ENCODE data around the gene CEPT1. TPM values are rescaled to one million over a fixed set of nuclear protein-coding genes. Genes with fewer than 3 reads are reported as not detected.
"Not testable (repeated sequence)": the region's sequence is repeated elsewhere in the genome, so short reads cannot be mapped to it uniquely, and the experiment has no call there.

The CEPT1 gene
- total RNA-seq, 1 experiment from 2014 or later = 35.9 TPM

DNA sequence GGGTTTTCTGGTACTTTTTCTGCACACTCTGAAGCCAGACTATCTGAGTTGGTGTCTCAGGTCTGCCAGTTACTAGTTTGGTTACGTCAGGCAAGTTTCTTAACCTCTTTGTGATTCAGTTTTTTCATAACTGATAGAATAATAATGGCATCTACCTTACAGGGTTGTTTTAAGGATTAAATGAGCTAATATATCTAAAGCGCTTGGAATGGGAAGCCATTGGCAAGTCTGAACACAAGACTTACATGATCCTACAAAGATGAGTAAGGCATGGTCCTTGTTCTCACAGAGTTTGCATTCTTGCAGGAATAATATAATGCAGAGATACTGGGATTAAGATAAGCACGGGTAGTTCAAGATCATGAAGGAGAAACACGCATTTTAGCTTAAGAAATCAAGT is 69.6 kb downstream of the CEPT1 start:
- DNase-seq (ENCODE audit: low spot score) = no peak

DNA sequence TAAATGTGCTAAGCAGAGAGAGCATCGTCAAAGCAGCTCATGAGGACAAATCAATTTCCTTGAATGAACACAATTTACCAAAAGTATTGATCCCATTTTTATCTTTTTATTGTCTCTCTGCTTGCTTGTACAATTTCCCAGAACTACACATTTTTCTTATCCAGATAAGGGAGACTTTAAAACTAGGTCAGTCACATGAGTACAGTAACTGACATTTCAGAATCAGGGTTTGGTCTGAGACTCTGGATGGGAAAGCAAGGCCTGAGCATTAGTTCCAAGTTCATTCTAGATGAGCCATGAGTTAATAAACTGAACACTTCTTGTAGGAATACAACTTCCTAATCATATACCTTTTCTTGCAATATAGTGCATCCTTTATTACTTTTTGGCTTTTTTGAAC is 71.9 kb downstream of the CEPT1 start:
- DNase-seq (ENCODE audit: low spot score) = no peak

DNA sequence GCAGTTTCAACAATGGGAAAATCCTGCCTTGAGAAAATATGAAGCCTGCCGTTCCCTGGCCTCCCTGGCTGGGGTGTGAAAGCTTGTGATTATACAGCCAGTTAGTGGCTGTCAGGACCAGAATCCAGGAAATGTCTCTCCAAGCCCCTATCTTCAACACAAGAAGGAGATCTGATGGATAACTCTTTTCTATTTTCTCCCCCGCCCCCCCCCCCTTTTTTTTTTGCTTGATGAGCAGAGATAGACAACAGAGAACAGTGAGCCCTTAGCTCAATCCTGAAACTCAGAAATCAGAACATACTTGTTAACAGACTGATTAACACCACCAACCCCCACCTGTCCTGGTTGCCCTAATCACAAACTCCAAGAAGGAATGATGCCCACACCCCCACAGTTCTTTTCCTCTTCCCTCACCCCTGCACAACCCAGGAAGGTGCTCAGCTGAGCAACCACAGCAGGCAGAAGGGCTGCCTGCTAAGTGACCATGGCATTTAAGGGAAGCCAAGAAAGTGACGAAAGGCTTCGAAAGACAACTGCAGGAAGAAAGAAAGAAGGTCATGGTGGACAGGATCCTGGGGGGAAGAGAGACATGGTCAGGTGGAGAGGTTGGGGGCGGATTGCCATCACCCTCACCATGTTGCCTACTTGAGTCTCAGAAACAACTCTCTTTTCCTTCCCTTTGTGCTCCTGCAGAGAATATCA is 72.8 kb downstream of the CEPT1 start:
- DNase-seq (ENCODE audit: low spot score) = no peak

DNA sequence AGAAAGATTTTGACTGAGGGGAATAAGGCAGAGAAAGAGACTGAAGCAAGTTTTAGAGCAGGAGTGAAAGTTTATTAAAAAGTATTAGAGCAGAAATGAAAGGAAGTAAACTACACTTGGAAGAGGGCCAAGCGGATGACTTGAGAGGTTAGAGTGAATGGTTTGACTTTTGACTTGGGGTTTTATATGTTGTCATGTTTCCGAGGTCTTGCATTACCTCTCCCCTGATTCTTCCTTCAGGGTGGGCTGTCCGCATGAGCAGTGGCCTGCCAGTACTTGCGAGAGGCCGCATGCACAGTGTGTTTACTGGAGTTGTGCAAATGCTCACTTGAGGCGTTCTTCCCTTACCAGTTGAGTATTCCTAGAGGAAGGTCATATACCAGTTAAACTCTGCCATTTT is 73.4 kb downstream of the CEPT1 start:
- DNase-seq (ENCODE audit: low spot score) = no peak

DNA sequence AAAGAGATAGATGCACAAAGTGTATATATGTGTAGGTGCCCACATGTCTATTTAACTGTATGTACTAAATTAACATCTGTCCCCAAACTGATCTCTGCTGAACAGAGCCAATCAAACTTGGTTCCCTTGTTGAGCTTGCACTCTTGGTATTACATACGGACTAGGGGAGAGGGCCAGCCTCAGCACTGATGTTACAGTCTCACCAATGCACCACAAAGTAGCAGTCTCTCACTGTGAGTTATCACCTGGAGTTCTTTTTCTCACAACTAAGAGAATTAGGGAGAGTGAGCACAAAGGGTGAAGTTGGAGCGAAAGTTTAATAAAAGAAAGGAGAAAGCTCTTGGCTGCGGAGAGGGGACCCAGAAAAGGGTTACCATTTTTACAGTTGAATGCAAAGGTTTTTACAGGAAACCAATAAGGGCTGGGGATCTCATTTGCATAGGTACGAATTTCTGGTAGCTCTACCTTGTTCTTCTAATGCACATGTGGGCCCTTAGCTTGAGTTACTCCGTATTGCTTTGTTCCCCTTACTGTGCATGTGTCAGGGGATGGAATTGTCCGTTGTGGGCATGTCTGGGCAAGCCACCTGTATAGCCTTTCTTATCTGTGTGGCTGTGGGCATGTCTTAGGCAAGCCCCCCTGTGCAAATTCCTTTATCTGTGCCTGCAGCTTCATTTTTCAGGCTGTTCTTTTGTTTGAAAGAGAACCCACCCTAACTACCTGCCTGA is 74.2 kb downstream of the CEPT1 start:
- DNase-seq (ENCODE audit: low spot score) = no peak

DNA sequence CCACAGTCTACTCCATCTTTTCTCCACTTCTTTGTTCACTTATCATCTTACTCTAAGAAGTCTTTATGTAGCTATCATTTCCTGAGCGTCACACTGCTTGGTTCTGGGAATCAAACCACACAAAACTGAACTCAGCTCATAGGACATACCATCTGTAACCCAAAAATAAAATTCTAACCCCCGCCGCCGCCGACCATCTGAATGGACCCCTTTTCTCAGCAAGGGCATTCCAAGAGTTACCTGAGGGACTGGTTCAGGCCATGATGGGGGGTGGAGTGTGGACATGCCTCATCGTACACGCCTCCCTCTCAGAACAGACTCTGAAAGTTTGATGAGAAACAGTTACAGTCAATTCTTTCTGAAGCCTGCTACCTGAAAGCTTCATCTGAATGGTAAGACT is 74.9 kb downstream of the CEPT1 start:
- DNase-seq (ENCODE audit: low spot score) = no peak

DNA sequence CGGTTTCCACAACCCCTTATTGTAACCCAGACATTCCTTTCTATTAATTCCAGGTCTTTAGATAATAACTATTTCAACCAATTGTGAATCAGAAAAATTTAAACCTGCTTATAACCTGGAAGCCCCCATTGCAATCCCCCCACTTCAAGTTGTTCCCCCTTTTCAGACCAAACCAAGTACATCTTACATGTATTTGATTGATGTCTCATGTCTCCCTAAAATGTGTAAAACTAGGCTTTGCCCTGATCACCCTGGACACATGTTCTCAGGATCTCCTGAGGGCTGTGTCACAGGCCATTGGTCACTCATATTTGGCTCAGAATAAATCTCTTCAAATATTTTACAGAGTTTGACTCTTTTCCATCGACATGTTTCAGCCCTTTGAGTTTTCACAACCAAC is 75.3 kb downstream of the CEPT1 start:
- DNase-seq (ENCODE audit: low spot score) = not testable (repeated sequence)

DNA sequence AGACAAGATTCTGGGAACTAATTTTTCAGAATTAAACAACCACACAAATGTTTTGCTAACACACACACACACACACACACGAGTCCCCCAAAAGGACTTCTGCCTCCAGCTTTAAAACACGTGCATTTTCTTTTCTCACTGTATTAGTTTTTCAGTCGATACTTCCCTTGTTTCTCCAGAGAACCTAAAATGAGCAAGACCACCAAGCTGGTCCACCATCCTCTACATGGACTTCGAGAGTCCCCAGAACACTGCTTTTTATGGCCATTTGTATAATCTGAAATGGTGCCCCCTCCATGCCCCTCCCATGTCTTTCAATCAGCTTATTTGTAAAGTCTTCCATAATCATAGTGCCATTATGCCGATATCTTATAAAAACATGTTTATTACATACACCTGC is 76.7 kb downstream of the CEPT1 start:
- no peak for DNase-seq (ENCODE audit: low spot score)

DNA sequence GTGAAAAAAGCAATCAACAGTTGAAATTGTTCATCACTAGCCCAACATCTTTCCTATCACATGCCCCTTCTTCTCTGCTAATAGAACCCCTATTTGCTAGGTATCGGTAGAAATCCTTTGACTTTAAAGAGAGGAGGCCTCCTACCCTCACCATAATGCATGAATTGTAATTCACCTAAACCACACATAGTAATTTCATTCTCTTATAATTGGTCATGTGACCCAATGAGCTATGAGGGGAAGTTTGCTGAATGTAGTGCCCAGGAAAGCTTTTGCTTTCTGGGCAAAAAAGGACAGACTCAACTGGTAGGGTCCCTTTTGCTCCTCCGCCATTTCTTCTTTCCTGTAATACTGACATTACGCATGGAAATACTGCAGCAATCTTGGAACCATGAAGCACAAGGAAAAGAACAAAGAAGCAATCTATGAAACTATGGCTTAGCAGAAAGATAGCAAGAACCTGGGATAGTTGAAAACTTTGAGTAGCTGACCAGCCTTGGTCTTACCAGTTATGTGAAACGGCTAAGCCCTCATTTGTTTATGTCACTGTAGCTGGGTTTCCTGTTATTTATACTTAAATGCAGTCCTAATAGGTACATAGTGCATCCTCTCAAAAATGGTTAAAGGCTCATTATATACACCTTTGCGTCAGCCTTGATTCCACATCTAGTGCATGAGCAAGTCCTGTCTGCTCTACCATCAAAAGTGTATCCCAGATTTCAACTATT is 77.3 kb downstream of the CEPT1 start:
- DNase-seq (ENCODE audit: low spot score) = no peak

DNA sequence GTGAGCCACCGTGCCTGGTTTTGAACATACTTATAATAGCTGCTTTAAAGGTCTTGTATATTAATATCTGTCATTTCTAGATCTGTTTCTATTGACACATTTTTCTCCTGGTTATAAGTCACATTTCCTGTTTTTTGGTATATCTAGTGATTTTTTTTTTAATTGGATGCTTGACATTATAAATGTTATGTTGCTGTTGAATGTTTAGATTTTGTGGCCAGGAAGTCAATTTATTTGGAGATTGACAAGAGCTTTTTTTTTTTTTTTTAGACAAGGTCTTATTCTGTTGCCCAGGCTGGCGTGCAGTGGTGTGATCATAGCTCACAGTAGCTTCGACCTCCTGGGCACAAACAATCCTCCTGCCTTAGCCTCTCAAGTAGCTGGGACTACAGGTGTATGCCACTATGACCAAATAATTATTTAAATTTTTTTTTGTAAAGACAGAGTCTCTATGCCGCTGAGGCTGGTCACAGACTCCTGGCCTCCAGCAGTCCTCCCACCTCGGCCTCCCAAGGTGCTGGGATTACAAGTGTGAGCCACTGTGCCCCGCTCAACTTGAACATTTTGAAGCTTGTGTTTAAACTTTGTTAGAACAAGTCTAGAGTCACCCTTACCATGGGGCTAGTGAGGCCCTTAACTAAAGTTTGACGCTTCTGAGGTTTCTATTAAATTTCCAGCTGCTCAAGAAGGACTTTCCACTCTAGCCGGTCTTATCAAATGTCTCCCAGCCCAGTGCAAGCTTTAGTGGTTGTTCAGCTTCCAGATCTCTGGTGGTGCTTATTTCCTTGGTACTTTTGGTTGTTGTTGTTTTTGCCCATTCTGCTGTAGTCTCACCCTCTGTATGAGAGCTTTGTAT is 78.9 kb downstream of the CEPT1 start:
- DNase-seq (ENCODE audit: low spot score) = no peak

DNA sequence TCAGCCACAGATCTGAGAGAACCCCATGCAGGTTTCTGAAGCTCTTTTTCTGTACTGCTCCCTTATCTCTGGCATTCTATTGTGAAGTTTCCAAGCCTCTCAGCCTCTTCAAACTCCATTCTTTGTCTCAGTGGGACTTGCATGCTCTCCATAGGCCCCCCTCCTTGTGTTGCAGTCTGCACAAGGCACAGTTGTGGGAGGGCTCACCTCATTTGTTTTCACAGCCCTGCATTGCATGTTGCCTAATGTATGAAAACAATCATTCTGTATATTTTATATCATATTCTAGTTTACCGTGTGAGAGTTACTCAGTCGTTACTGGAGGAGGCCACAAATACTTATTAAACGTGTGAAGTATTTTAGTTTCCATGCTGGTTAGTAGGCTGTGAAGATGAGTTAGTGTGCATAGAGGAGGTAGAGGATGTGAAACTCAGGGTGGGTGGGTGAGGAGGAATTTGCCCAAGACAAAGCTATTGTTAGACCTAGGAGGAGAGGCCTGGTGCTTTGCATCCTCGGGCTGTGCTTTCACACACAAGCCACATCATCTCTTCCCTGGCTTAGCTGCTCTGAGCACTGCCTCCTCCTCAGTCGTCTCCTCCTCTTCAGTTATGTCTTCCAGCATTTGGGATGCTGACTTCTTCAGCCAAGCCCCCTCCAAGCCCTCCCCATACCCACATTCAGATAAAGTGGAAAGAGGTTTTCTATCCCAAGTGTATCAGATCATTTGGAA is 79.7 kb downstream of the CEPT1 start:
- DNase-seq (ENCODE audit: low spot score) = no peak

DNA sequence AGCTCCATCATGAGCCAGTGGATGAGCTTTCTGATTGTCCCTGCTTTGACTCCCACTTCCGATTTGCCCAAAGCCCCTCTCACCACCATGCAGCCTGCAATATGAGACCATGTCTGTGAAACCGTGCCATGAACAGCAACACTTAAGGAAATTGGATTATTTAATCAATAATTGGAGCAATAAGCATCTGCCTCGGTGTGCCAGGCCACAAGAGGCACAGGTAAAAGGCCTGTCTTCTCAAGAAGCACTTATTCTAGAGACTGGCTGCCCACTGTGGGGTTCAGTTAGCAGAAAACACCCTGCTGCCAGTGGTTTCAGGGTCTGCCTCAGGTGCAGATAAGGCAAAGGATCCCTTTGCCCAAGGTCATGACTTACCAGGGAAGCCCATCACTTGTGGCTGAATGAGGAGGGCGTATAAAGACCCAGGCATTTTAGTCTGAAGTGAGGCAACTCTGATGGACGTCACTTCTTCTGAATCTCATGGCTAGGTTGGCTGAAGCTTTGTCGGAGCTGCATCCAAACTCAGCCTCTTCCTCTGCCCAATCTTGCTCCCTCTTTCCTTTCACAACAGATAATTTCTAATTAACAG is 80.4 kb downstream of the CEPT1 start:
- DNase-seq (ENCODE audit: low spot score) = no peak

DNA sequence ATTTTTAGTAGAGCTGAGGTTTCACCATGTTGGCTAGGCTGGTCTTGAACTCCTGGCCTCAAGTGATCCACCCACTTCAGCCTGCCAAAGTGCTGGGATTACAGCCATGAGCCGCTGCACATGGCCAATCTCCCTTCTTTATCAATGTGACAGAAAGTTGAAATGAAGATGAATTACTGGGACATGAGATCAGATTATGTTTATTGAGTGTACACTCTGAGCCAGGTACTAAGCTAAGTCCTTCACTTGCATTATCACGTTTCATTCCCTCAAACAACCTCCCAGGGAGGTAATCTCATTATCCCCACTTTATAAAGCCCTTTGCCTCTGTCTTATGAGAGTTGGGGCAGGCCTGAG is 81.2 kb downstream of the CEPT1 start:
- no peak for DNase-seq (ENCODE audit: low spot score)

DNA sequence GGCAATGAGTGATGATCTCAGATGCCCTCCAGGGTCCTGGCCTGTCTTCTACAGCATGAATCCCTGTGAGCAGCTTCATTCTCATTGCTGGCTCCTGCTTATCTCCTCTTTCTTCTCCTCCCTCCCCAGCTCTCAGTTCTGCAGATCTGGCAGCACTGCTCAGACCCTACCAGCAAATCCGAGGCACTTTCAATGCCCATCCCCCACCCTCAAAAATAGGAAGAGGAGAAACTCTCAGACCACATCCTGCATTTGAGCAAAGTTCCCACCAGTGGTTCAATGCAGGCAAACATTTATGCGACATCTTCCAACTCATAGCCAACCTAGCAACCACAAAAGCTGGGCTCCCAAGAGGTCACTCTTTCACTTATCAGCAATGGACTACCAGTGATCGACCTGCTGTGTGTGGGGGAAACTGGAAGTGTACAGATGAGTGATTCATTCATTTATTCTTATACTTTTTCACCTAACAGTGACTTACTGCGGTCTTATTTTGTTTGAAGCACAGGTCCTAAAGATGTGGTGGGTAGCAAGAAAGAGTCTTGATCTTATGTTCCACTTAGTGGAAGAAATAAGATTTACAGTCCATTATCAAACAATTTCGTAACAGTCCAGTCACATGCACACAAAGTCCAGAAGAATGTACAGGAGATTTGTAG is 81.7 kb downstream of the CEPT1 start:
- DNase-seq (ENCODE audit: low spot score) = no peak

DNA sequence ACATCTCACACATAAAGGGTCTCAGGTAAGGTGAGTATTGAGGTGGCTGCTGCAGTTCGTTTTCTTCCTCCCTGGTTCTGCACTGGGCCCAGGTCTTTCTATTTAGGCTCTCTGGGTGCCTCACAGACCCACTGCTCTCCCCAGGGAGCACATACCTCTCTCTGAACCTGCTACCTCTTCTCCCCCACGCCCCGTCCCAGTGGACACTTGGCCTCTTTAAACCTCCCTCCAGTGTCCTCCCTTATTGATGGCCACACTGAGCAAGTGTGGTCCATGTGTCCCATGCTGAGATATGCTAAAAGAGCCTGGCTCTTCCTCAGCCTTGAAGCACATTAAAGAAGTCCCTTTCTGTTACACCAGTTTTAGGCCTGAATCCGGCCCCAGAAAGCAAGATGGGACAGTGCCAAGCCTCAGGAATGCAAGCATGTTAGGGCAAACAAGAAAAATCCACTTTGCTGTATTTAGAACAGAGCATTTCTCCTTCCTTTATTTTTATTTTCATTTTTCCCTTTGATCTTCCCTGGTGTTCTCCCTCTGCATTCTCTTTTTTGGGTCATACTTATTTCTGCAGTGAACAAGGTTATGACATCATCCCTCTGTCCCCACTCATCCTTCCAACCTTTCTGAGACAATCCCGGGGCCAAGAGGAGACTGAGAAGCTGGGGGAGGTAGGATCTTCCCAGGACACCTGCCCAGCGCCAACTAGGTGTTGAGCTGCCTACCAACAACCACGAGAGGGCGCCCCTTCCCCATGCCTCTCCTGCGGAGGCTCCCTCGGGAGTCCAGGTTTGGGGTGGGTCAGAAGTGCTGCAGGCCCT is 82.5 kb downstream of the CEPT1 start:
- DNase-seq (ENCODE audit: low spot score) = peak; percentile 53

DNA sequence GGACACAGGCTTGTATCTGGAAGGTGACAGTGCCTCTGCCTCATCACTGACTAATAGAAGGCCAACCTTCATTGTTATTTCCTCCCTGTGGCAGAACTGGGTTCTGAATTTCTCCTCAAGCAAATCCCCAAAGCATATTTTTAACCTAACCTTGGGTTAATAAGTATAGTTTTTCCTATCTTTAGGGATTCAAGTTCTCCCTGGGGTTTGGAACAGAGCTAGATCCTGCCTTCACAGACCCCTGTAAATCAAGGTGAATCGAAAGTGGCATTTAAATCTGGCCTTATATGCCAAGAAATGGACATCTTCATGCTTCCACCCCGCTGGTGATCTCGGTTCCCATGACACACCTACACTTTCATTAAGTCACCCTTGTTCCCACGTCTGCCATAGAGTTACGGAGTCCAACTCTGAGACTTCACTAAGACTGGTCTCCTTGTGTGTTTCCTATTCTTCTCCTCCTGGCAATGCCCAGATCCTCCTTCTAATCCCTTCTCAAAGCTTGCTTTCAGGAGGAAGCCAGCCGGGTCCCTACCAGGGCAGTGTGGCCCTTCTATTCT is 83.2 kb downstream of the CEPT1 start:
- DNase-seq (ENCODE audit: low spot score) = no peak

DNA sequence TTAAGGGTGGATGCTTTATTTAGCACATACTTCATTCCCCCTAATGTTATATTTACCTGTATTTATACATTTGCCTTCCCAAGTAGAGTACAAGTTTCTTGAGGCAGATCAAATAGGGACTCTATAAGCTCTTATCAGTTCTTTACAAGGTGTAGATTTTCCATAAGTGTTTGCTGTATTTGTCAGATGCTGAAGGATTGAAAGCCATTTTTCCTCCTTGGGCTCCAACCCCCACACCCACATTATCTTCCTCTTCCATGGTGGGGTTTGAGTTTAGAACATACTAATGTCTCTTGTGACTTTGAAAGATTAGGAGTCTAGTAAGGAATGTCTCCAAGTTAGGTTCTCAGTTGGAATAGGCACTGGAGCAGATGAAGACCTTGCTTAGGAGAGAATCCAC is 85.1 kb downstream of the CEPT1 start:
- DNase-seq (ENCODE audit: low spot score) = no peak

DNA sequence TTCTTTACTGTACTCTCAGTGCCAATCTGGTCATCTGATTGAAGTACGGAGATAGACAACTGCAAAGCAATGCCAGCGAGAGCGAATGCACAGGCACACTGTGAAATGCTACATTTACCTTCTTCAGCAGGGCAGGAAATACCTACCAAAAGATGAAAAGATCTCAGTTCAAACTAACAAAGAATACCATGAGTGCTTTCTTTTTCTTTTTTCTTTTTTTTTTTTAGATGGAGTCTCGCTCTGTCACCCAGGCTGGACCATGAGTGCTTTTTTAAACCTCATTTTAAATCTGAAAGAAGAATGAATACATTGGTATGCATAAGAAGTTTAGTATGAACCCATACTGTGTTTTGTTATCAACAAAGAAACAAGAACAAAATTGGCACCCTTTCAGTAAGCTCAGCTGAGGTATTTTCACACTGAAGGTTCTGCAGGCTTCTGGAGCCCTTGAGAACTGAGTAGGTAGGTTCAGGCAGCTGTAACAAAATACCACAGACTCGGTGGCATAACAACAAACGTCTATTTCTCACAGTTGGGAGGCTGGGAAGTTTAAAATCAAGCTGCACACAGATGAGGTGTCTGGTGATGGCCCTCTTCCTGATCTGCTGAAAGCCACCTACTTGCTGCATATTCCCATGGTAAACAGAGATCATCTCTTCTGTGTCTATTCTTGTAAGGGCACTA is 85.8 kb downstream of the CEPT1 start:
- no peak for DNase-seq (ENCODE audit: low spot score)

DNA sequence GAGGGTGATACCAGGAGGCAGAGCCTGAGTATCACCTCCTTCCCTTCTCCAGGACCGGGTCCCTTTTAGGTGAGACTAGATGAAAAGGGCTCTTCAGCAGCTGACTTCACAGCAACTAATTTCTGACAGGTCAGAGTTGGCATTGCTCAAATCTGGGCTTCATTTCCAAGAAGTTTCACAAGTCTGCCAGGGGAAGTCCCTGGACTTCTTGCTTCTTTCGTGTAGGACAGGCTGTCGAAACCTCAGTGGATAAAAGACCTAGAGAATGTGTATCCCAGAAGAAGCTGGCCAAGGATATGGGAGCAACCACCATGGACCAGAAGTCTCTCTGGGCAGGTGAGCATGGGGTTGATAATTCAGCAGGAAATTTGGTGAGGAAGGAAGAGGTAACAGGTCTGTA is 87.4 kb downstream of the CEPT1 start, which contains the start of gene CHI3L2:
Gene CHI3L2 (plus strand): TSS at position 280 of the 400 bp plus-strand sequence. CDS start 17 bp downstream, at position 297.
- DNase-seq (ENCODE audit: low spot score) = no peak
